GM12865 (cell line): ENCODE data around the gene PAX6.

Experiments used
- DNase-seq: peaks from one replicate; pipeline ENCODE4 v3.0.0; 2010; ENCODE audit warnings: low read depth
- H3K4me3 ChIP-seq: 2 replicates; pipeline ENCODE4 v1.5.1; 2011; ENCODE audit warnings: mild to moderate bottlenecking, low read depth, low read length, control low read depth
- CTCF ChIP-seq: IDR thresholded peaks from 2 replicates; pipeline ENCODE4 v1.5.1; 2011; ENCODE audit warnings: low read length, control low read depth, low read depth, inconsistent platforms; ENCODE audit not compliant: insufficient read depth; ENCODE audit errors: missing control alignments

The PAX6 gene

DNA sequence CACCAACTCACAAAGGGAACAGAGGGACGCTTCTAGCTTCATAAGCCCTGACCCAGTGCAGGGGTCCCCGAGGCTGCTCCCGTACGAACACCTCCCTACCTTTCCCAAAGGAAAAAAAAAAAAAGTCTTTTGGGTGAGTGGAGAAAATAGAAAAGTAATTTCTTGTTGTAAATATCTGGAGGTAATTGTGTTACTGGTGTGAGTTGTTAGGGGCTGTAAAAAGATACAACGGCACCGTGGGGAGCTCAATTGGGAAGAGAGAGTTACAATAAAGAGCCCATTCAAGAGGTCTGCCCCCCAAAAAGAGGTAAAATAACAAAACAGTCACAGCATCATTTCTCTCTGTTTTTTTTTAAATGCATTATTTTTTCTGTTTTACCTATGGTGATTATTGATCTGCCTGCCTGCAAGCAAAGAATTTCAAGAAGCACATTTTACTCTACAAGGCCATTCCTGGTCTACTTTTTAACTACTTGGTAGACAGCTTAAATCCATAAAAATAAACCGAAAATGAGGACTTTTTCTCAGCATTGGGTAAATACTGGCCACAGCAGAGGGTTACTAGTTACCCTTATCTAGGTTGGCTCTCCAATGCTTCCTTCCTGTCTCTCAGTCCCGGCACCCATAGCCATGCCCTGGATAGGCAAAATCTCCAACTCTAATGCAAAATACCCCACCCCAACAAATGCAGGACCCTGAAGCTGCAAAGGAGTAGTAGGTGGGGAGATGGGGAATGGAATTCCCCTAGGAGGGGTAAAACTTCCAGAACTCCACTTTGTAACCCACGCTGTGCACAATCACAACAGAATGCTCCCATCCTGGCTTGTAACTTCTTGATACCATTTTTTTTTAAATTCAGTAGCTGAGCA lies 3.1 kb downstream of the PAX6 start:
- DNase-seq = no peak
- H3K4me3 ChIP-seq = no peak overlapping the region
- TF ChIP-seq CTCF = no peak

GRCh38 chr11:31806928-31807798 lies 4.0 kb downstream of the PAX6 start:
- no peak for TF ChIP-seq CTCF
- DNase-seq = no peak
- no peak overlapping the region for H3K4me3 ChIP-seq

DNA sequence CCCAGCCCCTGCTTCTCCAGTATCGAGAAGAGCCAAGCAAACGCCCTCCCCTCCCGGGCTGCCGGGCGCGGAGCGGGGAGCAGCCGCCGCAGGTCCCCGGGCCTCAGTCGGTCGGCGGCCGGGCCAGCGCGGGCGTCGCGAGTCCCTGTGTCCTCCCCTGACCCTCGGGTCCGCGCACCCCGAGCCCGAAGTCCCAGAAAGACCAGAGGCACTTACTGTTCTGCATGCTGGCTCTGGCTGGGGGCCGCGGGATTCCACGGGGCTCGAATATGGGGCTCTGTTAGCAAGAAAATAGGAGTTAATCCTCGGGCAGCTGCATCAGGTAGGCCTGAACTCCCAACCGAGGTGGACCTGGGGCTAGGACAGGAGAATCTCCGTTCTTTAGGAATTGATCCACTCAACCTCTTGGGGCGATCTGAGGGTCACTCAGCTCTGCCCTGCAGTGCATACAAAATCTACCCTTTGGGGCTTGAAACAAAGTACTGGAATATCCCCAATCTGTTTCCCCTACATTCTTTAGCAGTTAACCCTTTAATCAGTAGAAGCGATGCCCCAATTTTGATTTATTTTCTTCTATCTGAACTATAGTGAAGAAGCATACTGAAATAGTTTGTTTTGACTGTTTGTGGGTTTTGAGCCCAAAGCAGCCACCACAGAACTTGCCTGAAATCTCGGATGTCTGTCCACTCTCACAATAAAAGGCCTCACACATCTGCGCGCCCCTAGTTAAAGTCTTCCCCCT lies 4.8 kb downstream of the PAX6 start:
- no peak overlapping the region for H3K4me3 ChIP-seq
- TF ChIP-seq CTCF = no peak
- no peak for DNase-seq

- no peak for DNase-seq
- TF ChIP-seq CTCF = no peak
- no peak overlapping the region for H3K4me3 ChIP-seq
Observed at GRCh38 chr11:31805629-31806185, 5.4 kb downstream of the PAX6 start.

- no peak for TF ChIP-seq CTCF
- DNase-seq = no peak
- no peak overlapping the region for H3K4me3 ChIP-seq
Observed at GRCh38 chr11:31805037-31805628, 6.0 kb downstream of the PAX6 start.

DNA sequence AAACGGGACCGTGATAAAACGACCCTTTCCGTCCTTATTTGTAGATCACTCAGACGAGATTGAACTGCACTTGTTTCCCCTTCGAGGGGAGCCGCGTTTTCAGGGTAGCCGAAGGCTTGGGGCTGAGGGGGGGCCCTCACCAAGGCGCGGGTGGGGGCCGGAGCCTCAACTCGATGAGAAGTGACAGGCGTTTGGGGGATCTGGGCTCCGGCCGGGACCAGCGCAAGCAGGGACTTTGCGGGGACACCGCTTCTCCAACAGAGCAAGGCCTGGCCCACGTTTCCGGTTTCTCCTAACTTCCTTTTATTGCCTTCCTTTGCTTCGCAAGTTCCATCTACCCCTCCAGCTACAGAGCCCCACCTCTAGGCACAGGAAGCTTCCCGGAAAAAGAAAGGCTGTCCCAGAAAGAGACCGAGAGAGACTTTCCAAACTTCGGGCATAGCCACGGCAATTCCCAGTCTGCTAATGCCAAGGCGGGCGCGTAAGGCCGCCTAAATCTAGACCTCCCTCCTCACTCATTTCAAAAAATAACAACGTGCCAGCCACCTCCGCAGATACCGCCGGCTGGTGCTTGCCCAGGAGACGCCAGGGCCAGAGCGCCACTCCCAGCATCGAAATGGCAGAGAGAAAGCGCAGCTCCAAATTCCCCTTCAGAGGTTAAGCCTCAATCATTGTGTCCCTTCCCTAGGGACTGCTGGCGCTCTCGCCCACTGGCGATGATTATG lies 6.6 kb downstream of the PAX6 start:
- peak overlapping the region; percentile 16; the same call in 1 of the 2 replicates for H3K4me3 ChIP-seq
- TF ChIP-seq CTCF = no peak
- DNase-seq = no peak
